ENCODE measurements around the gene TAF4.

GRCh38 chr20:62104234-62104789 lies 38.6 kb upstream of the TAF4 start:
- no peak for TF ChIP-seq POLR2A (IDR thresholded peaks at IDR 0.05)
- TF ChIP-seq CTCF (IDR thresholded peaks at IDR 0.05) = no peak
